GM11168 (cell line): ENCODE measurements around the gene ARHGEF19.

Experiments
- in situ Hi-C: fragments of 300-500 bp; cut with MboI; formaldehyde crosslinking; loops from one replicate; pipeline ENCODE4 v1.12.0; 2022; ENCODE audit warnings: low sequenced_read_pairs; ENCODE audit not compliant: unreplicated experiment

Gene ARHGEF19

DNA sequence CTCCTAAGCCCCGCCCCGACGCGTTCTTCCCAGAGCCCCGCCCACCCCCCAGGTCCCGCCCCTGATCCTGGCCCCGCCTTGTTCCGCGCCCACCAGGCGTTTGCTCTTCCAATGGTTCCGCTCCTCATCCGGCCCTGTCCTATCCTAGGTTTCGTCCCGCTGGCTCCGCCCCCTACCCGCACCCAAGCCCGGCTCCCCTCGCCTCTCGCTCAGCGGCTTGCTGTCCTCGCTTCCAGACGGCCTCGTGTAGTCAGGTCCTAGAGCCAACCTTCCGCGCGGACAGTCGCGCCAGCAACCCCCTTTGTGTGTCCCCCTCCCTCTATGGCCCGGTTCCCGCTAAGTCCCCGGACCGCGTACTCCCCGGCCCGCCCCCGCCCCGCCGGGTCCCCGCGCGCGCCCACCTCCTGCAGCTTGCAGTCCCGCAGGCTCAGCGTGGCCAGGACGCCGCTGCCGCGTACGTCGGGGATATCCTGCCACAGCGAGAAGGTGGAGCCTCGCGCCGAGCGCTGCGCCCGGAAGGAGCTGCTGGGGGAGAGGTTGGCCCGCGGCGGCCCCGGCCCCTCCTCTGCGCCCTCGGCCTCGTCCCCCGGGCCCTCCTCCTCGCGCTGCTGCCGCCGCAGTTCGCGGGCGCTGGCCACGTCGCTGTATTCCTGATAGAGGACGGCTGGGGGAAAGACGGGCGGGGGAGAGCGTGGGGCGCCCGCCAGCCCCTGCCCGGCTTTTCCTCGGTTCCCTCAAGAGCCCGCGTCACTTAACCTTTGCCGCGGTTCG lies 5.7 kb downstream of the ARHGEF19 start:
- in situ Hi-C loops: no loop called here

- in situ Hi-C loops: no loop called here
These were observed 6.4 kb downstream of the ARHGEF19 start for GRCh38 chr1:16205891-16206546.

- in situ Hi-C loops: no loop called here
These were observed 7.1 kb downstream of the ARHGEF19 start for GRCh38 chr1:16205334-16205671.

DNA sequence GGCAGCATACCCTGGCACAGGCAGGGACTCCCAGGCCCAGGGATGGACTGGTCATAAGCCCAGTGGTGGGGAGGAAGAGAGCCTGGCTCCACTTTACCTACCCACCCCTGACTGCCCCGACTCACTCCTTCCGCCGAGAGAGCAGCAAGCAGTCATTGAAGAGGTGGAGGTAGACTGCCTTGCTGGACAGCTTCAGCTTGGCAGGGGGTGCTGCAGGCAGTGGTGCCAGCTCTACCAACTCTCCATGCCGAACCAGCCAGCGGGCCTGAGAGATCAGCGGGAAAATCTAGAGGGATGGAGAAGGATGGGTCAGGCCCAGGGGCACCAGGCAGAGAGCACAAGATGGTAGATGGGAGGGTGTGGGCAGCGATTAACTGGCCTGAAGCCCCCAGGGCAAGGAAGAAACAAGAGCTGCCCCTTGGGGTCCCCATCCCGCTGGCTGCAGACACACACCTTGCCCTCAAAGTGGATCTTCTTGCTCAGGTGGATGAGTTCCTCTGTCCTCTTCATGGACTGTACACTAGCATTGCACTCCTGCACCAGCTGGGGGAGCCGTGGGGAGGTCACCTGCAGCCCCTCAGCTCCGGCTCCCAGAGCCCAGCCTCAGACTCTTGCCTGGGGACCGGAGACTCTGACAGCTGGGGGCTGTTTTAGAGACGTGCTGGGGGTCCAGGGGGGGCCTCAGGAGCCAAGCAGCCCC lies 7.7 kb downstream of the ARHGEF19 start:
- in situ Hi-C loops: no loop called here

GRCh38 chr1:16204216-16204615 lies 8.2 kb downstream of the ARHGEF19 start:
- in situ Hi-C loops: no loop called here

GRCh38 chr1:16203550-16203949 lies 8.9 kb downstream of the ARHGEF19 start:
- in situ Hi-C loops: no loop called here

DNA sequence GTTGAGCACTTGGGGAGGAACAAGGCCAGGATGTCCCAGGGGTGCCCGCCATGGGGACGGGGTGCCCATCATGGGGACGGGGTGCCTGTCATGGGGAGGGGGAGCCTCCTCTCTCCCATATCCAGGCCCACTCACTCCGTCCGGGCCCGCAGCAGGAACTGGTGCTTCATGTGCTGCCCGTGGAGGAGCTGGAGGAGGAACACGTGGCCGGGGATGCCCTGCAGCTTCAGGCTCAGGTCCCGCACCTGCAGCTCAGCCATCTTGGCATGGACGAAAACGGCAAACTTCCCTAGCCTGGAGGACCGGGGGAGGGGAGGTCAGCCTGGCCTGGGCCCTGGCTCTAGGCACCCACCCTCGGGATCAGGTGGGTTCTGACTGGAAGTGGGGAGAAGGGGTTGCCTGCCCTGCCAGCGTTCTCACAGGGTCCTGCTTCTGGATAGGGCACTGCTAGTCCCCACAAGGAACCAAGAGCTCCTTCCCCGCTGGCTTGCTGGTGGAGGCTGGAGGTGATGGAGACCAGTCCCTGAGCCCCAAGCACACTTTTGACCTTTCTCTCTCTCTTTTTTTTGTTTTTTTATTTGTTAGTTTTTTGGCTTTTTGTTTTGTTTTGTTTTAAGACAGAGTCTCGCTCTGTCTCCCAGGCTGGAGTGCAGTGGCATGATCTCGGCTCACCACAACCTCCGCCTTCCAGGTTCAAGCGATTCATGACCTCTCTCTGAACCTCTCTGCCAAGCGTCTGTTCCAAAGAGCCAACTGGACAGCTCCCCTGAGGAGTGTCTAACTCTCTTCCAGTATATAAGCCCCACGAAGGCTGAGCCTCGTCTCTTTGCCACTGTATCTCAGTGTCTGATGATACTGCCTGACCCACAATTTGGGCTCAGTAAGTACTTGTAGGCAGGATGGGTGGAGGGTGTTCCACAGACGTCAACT lies 9.9 kb downstream of the ARHGEF19 start:
- in situ Hi-C loops: no loop called here

- in situ Hi-C loops: loop anchor here (5.0 kb wide), 1 partner anchor 117 kb away; no protein-coding TSS in a partner anchor
These were observed 12.8 kb downstream of the ARHGEF19 start for GRCh38 chr1:16199700-16200099.

- in situ Hi-C loops: loop anchor here (5.0 kb wide), 1 partner anchor 117 kb away; no protein-coding TSS in a partner anchor
These were observed 13.3 kb downstream of the ARHGEF19 start for GRCh38 chr1:16199157-16199501.

DNA sequence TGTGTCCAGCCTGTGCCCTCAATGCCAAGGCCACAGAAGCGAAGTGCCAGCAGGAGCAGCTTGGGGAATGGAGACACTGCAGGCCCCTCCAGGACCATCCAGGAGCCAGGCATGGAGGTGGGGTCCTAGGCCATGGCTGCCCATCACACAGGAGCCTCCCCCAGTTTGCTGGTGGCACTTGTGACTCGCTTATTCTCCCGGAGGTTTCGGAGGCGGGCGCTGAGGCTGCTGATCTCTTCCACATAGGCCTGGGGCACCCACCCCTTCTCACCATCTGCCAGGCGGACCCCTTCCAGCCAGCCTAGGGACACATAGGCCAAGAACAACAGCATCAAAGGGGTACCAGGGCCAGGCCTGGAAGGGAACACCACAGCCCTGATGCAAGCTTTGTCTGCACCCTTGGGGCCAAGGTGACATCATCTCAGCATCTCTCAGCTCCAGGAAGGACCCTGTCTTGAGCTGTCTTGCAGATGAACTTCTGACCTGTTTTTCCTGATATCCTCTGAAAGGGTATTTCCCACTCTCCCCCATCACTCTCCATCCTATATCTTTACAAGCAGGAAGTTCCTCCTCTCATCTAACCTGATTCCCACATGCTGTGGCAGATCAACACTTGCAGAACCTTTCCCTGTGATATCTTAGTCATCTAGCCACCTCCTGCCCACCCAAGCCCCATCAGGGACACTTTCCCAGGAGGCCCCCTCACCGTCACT lies 13.9 kb downstream of the ARHGEF19 start:
- in situ Hi-C loops: loop anchor here (5.0 kb wide), 1 partner anchor 116 kb away; no protein-coding TSS in a partner anchor

DNA sequence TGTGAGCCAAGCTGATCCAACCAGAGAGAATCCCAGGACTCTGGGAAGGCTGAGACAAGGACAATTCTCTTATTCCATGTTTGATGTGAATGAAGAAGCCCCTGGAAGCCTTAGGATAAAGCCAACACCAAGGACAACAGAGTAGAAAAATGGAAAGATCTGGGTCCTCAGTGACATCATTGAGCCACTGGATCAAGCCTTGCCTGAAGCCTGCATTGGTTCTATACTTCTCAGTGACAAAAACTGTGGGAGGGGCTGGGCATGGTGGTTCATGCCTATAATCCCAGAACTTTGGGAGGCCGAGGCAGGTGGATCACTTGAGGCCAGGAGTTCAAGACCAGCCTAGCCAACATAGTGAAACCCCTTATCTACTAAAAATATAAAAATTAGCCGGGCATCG lies 15.6 kb downstream of the ARHGEF19 start:
- in situ Hi-C loops: loop anchor here (5.0 kb wide), 1 partner anchor 115 kb away; no protein-coding TSS in a partner anchor

DNA sequence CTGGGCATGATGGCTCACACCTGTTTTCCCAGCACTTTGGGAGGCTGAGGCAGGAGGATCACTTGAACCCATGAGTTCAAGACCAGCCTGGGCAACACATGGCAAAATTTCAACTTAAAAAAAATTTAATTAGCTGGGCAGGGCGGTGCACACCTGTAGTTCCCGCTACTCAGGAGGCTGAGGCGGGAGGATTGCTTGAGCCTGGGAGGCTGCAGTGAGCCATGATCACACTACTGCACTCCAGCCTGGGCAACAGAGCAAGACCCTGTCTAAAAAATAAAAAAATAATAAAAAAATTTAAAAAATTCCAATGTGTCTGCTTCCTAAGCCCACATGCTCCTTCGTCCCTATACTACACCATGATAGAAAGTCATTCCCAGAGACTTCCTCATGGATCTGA lies 16.3 kb downstream of the ARHGEF19 start:
- in situ Hi-C loops: loop anchor here (5.0 kb wide), 1 partner anchor 114 kb away; no protein-coding TSS in a partner anchor

GRCh38 chr1:16195518-16195905 lies 16.9 kb downstream of the ARHGEF19 start:
- in situ Hi-C loops: loop anchor here (5.0 kb wide), 1 partner anchor 113 kb away; no protein-coding TSS in a partner anchor

- in situ Hi-C loops: no loop called here
These were observed 20.4 kb downstream of the ARHGEF19 start for GRCh38 chr1:16191916-16192546.

- in situ Hi-C loops: no loop called here
These were observed 21.1 kb downstream of the ARHGEF19 start for GRCh38 chr1:16191309-16191708.

DNA sequence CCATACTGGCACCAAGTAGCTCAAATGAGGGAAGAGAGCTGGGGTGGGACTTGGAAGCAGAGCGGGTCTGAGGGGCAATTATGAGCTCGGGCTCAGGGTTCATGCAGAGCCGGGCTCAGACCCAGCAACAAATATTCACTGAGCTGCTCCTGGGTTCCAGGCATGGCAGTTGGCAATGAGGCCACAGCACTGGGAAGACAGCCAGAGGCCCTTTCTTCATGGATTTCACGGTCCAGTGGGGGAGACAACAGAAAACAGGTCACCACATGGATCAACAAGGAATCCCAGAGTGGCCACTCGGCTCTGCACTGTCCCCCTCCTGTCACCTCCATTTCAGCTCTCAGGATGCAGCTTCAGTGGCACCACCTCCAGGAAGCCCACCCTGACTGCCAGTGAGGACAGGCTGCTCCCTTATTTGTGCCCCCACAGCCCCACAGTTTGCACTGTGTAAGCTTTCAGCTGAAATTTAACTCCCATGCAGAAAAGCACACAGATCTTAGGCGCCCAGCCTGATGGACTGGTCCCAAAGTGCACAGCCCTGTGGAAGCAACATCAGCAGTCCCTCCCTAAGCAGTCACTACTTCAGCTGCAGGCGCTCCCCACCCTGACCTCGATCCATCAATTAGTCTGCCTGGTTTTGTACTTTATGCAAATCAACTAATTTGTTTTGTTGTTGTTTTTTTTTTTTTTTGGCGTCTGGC lies 22.4 kb downstream of the ARHGEF19 start:
- in situ Hi-C loops: no loop called here

GRCh38 chr1:16189003-16189402 lies 23.4 kb downstream of the ARHGEF19 start:
- in situ Hi-C loops: no loop called here

DNA sequence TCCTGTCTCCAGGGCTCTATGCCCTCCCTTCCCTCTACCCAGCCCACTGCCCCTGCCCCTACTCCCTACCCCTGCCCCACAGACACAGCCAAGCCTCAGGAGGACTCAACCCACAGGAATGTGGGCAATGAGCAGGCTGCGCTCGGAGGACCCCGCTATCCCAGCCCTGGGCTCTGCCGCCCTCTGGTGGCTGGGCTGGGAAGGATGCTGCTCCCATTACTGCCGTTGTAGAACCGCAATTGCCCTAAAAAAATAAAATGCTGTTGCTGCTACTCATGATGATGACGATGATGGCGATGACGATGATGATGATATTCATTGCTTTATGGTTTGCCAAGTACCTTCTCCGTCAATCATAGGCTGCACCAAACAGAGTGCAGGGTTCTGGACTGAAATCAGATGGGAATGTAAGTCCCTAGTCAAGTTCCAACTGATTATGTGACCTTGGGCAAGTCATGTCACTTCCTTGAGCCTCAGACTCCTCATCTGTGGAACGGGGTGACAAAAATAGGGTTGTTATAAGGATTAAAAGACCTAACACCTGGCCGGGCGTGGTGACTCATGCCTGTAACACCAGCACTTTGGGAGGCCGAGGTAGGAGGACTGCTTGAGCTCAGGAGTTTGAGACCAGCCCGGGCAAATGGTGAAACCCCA lies 24.6 kb downstream of the ARHGEF19 start:
- in situ Hi-C loops: no loop called here
